Fibroblast of lung (primary cell): ENCODE results near the gene PMAIP1.

Experiments used
- CTCF ChIP-seq, 2 donors: IDR thresholded peaks in 1 of 2; conservative IDR thresholded peaks in 1 of 2; 1 replicate in 1 of 2; 2 replicates in 1 of 2; pipeline ENCODE4 v1.5.1; 2011 to 2012; ENCODE audit warnings: low read length in 2 of 2, control low read depth in 1 of 2, inconsistent platforms in 1 of 2, low read depth in 1 of 2, mild to moderate bottlenecking in 1 of 2
- EZH2 ChIP-seq: IDR thresholded peaks from 2 replicates; pipeline ENCODE4 v1.5.1; 2012; ENCODE audit warnings: low read length, control low read depth, mild to moderate bottlenecking; ENCODE audit errors: missing control alignments

GRCh38 chr18:59942601-59943000 lies 42.8 kb downstream of the PMAIP1 start:
- no peak for TF ChIP-seq CTCF (conservative IDR thresholded peaks at IDR 0.05 in 1 of 2, IDR thresholded peaks at IDR 0.05 in 1 of 2; ENCODE audit: low read depth in 1 of 2, low read length in 2 of 2)
- TF ChIP-seq EZH2 = no peak
